Activated CD8-positive, alpha-beta memory T cell treated with anti-CD3 and anti-CD28 coated beads for 24 hours (primary cell): Measurements from ENCODE around the gene INPP1.

ENCODE experiments used
- DNase-seq: peaks from one replicate; pipeline ENCODE4 v3.0.0-alpha.2; 2020

The INPP1 gene

DNA sequence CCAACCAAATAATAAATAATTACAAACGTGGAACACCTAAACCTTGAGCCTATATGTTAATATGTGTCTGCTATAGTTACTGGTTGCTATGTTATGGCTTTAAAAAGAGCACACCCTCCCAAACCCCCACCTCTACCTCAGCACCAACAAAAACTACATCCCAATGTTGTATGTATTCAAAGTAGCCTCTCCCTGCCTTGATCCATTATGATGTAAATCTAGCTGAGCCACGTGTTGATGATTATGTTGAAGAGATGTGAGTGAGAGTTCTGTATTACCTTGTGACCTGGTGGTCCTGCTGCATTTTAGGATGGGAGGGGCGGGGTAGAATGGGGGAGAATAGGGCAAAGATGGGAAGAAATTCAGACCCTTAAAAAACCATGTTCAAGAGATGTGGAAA, 69.6 kb downstream of the INPP1 start:
- no peak for DNase-seq

GRCh38 chr2:190413421-190413820, 70.0 kb downstream of the INPP1 start:
- DNase-seq = no peak

DNA sequence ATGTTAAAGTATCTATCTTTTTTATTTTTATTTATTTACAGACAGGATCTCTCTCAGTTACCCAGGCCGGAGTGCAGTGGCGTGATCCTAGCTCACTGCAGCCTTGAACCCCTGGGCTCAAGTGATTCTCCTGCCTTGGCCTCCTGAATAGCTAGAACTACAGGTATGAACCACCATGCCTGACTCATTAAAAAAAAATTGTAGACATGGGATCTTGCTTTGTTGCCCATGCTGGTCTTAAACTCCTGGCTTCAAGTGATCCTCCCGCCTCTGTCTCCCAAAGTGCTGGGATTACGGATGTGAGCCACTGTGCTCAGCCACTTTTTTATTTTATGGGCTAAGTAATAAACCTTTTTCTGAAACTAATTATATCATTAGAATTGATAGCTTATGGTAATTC, 71.9 kb downstream of the INPP1 start:
- DNase-seq = no peak

- DNase-seq = no peak
Observed at GRCh38 chr2:190415794-190416775, 72.7 kb downstream of the INPP1 start.

DNA sequence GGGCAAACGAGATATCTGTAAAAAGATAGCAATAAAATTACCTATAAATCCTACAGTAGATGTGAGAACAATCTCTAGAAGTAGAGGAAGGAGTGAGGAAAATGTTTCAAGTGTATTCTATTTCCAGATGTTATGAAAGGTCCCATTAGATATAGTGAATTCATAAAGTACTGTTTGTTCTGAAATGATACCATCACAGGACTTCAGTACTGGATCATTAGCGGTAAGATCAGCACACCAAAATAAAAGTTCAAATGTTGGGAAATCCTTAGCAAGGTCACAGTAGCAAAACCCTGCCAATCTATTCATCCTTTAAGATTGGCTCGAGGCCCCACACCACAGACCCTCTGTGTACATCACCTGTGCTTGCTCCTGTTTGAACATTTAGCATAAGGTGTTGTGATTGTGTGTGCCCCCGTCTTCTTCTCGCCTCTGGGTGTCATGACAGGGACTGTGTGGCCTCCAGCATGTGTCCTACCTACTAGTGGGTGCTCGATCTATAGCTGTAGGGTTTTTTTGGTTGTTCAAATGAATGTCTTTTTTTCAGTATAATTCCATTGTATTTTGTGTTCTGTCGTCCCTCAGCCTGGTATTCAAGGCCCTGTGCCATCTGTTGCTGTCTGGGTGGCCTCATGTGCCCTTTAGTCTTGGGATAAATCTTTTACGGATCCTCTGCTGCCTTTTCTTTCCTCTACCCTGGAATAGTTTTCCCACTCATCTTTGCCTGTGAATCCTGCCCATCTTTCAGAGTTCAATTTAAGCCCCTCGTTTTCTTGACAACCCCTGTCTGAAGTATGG, 73.9 kb downstream of the INPP1 start:
- no peak for DNase-seq

- DNase-seq = no peak
Observed at GRCh38 chr2:190418727-190419126, 75.3 kb downstream of the INPP1 start.

DNA sequence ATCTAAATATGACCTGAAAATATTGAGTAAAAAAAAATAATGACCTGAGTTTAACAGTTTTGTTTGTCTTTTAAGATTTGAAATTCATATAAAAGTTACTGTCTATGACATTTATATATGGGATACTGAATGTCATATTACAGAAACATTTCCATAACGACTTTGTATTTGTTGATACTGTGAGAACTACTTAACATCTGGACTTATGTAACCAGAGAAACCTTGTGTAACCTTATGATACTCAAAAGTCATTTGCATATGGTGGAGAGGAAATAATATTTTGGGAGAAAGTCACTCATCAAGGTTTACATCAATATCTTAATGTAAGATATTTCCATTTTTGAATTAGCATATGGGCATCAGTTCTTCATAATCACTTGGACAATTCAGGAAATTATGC, 77.4 kb downstream of the INPP1 start:
- DNase-seq = no peak
